Peyer's patch (tissue), 4 donors: Measurements from ENCODE around the gene ACER3.

Source experiments
- CTCF ChIP-seq, 6 experiments: fragments of 450-650 bp in 4 of 6; fragments of 200-600 bp in 2 of 6; sonication (generic) in 1 of 6; IDR thresholded peaks; one replicate each; pipeline ENCODE4 v1.5.1; 2017 to 2019; ENCODE audit warnings: antibody characterized with exemption in 6 of 6, mild to moderate bottlenecking in 3 of 6, moderate library complexity in 1 of 6
- POLR2A ChIP-seq, 2 donors: fragments of 450-650 bp; IDR thresholded peaks; one replicate each; pipeline ENCODE4 v1.5.1; 2017; ENCODE audit warnings: antibody characterized with exemption in 2 of 2, mild to moderate bottlenecking in 2 of 2, moderate library complexity in 2 of 2

- TF ChIP-seq CTCF (IDR thresholded peaks at IDR 0.05) (no peak), POLR2A (IDR thresholded peaks at IDR 0.05) (no peak)
Measured at GRCh38 chr11:77035039-77035438, 174.3 kb downstream of the ACER3 start.
